Stimulated activated CD8-positive, alpha-beta memory T cell treated with anti-CD3 and anti-CD28 coated beads, Interleukin-7, amount 100 ng/mL, for 48 hours (primary cell): ENCODE measurements around the gene SCD.
"Not testable (repeated sequence)": the region's sequence is repeated elsewhere in the genome, so short reads cannot be mapped to it uniquely, and the experiment has no call there.

Source experiments
- DNase-seq, 2 donors: peaks; one replicate each; pipeline ENCODE4 v3.0.0-alpha.2; 2020; ENCODE audit warnings: low read depth in 1 of 2; ENCODE audit errors: extremely low read depth in 1 of 2

Gene SCD

GRCh38 chr10:100359529-100360150 is 12.6 kb downstream of the SCD start:
- DNase-seq: no peak

- DNase-seq: no peak
Observed at GRCh38 chr10:100360234-100360633, 13.2 kb downstream of the SCD start.

- DNase-seq: no peak
Observed at GRCh38 chr10:100362570-100363496, 15.8 kb downstream of the SCD start.

GRCh38 chr10:100364175-100364574 is 17.1 kb downstream of the SCD start:
- no peak for DNase-seq

GRCh38 chr10:100364735-100365391 is 17.8 kb downstream of the SCD start:
- no peak for DNase-seq

GRCh38 chr10:100368721-100369120 is 21.7 kb downstream of the SCD start:
- DNase-seq: no peak

- peak; percentile 45 to 62 for DNase-seq
Observed at GRCh38 chr10:100370714-100371481, 23.9 kb downstream of the SCD start.

- DNase-seq: no peak
Observed at GRCh38 chr10:100371482-100372027, 24.5 kb downstream of the SCD start.

GRCh38 chr10:100372415-100373297 is 25.6 kb downstream of the SCD start:
- DNase-seq: no peak

- DNase-seq: peak; percentile 87 to 97
Observed at GRCh38 chr10:100373298-100374199, 26.5 kb downstream of the SCD start.

GRCh38 chr10:100374200-100374655 is 27.2 kb downstream of the SCD start:
- no peak for DNase-seq

GRCh38 chr10:100374677-100375353 is 27.8 kb downstream of the SCD start:
- not testable (repeated sequence) for DNase-seq

- DNase-seq: not testable (repeated sequence)
Observed at GRCh38 chr10:100376656-100377055, 29.6 kb downstream of the SCD start.

- DNase-seq: no peak
Observed at GRCh38 chr10:100377830-100378229, 30.8 kb downstream of the SCD start.

- DNase-seq: no peak
Observed at GRCh38 chr10:100380400-100380799, 33.4 kb downstream of the SCD start.

- no peak for DNase-seq
Observed at GRCh38 chr10:100382553-100382952, 35.5 kb downstream of the SCD start.

- no peak for DNase-seq
Observed at GRCh38 chr10:100383251-100383650, 36.2 kb downstream of the SCD start.
